H1 (cell line): ENCODE data around the gene RERE. TPM values are rescaled to one million over a fixed set of nuclear protein-coding genes. Genes with fewer than 3 reads are reported as not detected.

Source experiments
- ATF2 ChIP-seq: IDR thresholded peaks from 2 replicates; pipeline ENCODE4 v1.6.1; 2012; ENCODE audit warnings: low read length, inconsistent platforms
- JUN ChIP-seq: IDR thresholded peaks from 2 replicates; pipeline ENCODE4 v1.6.1; 2011; ENCODE audit warnings: low read depth, mild to moderate bottlenecking, improper control_type of control experiment, low read length
- SP4 ChIP-seq: IDR thresholded peaks from 2 replicates; pipeline ENCODE4 v1.6.1; 2012; ENCODE audit warnings: low read length, inconsistent platforms
- SRF ChIP-seq: IDR thresholded peaks from 2 replicates; pipeline ENCODE4 v1.6.1; 2011; ENCODE audit warnings: mild to moderate bottlenecking, low read depth, low read length, moderate library complexity
- polyA plus RNA-seq, 7 experiments: library from polyadenylated mRNA; depleted of rRNA in 3 of 7; stranded (reverse) in 5 of 7; unstranded in 2 of 7; fragments of >200 nt in 5 of 7; fragments of 200-250 nt in 2 of 7; gene quantifications; 1 replicate in 5 of 7; 2 replicates in 1 of 7; 4 replicates in 1 of 7; pipeline versions ENCODE4 v1.2.1 to v1.2.3, GENCODE V29; 2011 to 2013; ENCODE audit warnings: missing spikeins in 2 of 7, mixed read lengths in 2 of 7
- total RNA-seq: library from RNA; stranded (reverse); fragmentation: NEBNext Ultra II Directional; extraction: Animal tissue kit (Norgen Biotek cat#: 25700); gene quantifications from 2 replicates; pipeline ENCODE4 v1.2.1, GENCODE V29; 2021

Gene RERE
- total and polyA plus RNA-seq, 2 of the 8 experiments (the other 6 are each of a cell fraction or from before 2014, with no cell fraction given), result 15.3 to 142 TPM

- TF ChIP-seq SP4 (no peak), JUN (no peak), ATF2 (no peak), SRF (no peak)
These were observed 391.7 kb downstream of the RERE start (continued) for GRCh38 chr1:8425781-8426161.
